IMR-90 (cell line): ENCODE results near the gene LEO1.

Experiments used
- BHLHE40 ChIP-seq: fragments of 150-350 bp; IDR thresholded peaks from 2 replicates; pipeline ENCODE4 v1.6.1; 2016; ENCODE audit warnings: mild to moderate bottlenecking, low read depth, low read length
- CEBPB ChIP-seq: IDR thresholded peaks from 2 replicates; pipeline ENCODE4 v1.6.1; 2012; ENCODE audit warnings: low read depth, low read length, improper control_type of control experiment
- CHD1 ChIP-seq: IDR thresholded peaks from 2 replicates; pipeline ENCODE4 v1.6.1; 2012; ENCODE audit warnings: low read depth, low read length, improper control_type of control experiment
- FOS ChIP-seq: fragments of 150-350 bp; IDR thresholded peaks from 2 replicates; pipeline ENCODE4 v1.6.1; 2016; ENCODE audit warnings: low read depth, low read length
- MAFK ChIP-seq: IDR thresholded peaks from 2 replicates; pipeline ENCODE4 v1.6.1; 2012; ENCODE audit warnings: low read depth, low read length, improper control_type of control experiment
- POLR2A ChIP-seq: IDR thresholded peaks from 2 replicates; pipeline ENCODE4 v1.6.1; 2012; ENCODE audit warnings: mild to moderate bottlenecking, low read depth, low read length
- RAD21 ChIP-seq: IDR thresholded peaks from 2 replicates; pipeline ENCODE4 v1.6.1; 2012; ENCODE audit warnings: low read length, improper control_type of control experiment
- SMC3 ChIP-seq: fragments of 150-350 bp; IDR thresholded peaks from 2 replicates; pipeline ENCODE4 v1.6.1; 2016; ENCODE audit warnings: low read depth, mild to moderate bottlenecking, antibody characterized with exemption, low read length, moderate library complexity
- TF ChIP-seq, protein P1 (sequence below): conservative IDR thresholded peaks from 2 replicates; pipeline ENCODE4 v1.5.1; 2012; ENCODE audit warnings: mild to moderate bottlenecking, low read depth, low read length, improper control_type of control experiment
- TF ChIP-seq, protein P2 (sequence below): fragments of 150-350 bp; IDR thresholded peaks from 2 replicates; pipeline ENCODE4 v1.6.1; 2017; ENCODE audit warnings: mild to moderate bottlenecking, antibody characterized with exemption, low read length, low read depth

DNA sequence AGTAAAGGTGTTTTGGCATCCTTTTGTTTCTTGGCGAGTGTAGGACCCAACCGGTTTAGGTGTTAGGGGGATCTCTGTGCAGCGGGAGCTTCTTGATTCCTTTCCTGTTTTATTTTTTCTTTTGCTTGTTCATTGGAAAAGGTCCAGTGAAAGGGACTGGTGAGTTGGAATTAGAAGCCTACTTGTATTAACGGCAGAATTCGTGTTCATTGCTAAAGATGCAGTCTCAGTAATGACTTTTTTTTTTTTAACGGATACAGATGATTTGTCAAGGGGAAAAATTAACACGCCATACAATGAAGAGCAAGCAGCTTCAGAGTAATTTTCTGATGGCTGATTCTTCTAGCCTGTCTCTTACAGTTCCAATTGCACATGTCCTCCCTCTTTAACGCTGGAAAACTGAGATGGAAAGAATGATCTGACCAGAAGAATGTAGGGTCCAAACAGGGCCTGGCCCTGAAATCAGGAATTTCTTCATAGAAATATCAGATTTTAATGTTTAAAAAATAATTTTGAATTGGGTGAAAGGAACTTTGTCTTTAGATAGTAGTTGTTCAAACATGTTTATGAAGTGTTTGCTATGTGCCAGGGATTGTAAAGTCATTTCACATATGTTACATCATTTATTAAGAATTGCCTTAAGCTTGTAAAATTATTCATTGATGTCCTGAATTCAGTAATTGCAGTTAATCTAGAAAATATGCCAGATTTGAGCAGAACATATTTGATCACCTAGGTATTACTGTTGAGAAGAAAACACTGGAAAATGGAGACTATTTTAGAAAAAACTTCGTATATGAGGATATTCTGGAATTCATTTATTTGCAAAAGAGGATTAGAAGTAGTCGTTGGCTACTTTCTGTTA lies 48.9 kb upstream of the LEO1 start:
- TF ChIP-seq, protein P1, sequence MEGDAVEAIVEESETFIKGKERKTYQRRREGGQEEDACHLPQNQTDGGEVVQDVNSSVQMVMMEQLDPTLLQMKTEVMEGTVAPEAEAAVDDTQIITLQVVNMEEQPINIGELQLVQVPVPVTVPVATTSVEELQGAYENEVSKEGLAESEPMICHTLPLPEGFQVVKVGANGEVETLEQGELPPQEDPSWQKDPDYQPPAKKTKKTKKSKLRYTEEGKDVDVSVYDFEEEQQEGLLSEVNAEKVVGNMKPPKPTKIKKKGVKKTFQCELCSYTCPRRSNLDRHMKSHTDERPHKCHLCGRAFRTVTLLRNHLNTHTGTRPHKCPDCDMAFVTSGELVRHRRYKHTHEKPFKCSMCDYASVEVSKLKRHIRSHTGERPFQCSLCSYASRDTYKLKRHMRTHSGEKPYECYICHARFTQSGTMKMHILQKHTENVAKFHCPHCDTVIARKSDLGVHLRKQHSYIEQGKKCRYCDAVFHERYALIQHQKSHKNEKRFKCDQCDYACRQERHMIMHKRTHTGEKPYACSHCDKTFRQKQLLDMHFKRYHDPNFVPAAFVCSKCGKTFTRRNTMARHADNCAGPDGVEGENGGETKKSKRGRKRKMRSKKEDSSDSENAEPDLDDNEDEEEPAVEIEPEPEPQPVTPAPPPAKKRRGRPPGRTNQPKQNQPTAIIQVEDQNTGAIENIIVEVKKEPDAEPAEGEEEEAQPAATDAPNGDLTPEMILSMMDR, result no peak
- TF ChIP-seq FOS (no peak), RAD21 (no peak), POLR2A (no peak), CHD1 (no peak), BHLHE40 (no peak), CEBPB (peak; percentile 15; the same call in 1 of the 2 replicates), SMC3 (no peak), MAFK (no peak)
- TF ChIP-seq, protein P2, sequence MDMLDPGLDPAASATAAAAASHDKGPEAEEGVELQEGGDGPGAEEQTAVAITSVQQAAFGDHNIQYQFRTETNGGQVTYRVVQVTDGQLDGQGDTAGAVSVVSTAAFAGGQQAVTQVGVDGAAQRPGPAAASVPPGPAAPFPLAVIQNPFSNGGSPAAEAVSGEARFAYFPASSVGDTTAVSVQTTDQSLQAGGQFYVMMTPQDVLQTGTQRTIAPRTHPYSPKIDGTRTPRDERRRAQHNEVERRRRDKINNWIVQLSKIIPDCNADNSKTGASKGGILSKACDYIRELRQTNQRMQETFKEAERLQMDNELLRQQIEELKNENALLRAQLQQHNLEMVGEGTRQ, result no peak
